K562 (cell line): Measurements from ENCODE around the gene DUSP16. TPM values are rescaled to one million over a fixed set of nuclear protein-coding genes. Genes with fewer than 3 reads are reported as not detected.

Experiments
- ATAC-seq: fragments of 200-7000 bp; cut with Tn5 transposase; 3 replicates; pipeline ENCODE4 v1.9.1; 2020; ENCODE audit warnings: moderate library complexity
- BruUV-seq: library from RNA; stranded (reverse); fragments of 400-500 nt; replicated peaks from 2 replicates; lab custom pipeline; 2021; lab: Mats Ljungman, UMichigan
- CTCF ChIA-PET: fragments of 300-600 bp; formaldehyde crosslinking; extraction: SDS; loops from one replicate; lab custom pipeline; 2021; ENCODE audit warnings: low intra/inter-chr PET ratio; lab: Yijun Ruan, JAX
- POLR2A ChIA-PET: fragments of 300-600, 350-650 bp; sonication (Branson Sonifier 250); formaldehyde crosslinking; extraction: SDS; loops from one replicate; lab custom pipeline; 2021; ENCODE audit warnings: antibody characterized with exemption, inconsistent platforms; lab: Yijun Ruan, JAX
- DNase-seq, 4 experiments: peaks; one replicate each; pipeline versions ENCODE4 v3.0.0 to v3.0.0-alpha.2; 2011 to 2018; ENCODE audit warnings: low spot score in 3 of 4, mixed read lengths in 3 of 4; ENCODE audit errors: extremely low read depth in 1 of 4
- FAIRE-seq: peaks from 2 replicates; lab custom pipeline; 2011; peaks lifted over from hg19 to GRCh38; lab: Jason Lieb, UNC
- H2AFZ ChIP-seq: 2 replicates; pipeline ENCODE4 v1.6.0; 2011; ENCODE audit warnings: low read depth, low read length, control low read depth, inconsistent platforms
- H3K27ac ChIP-seq: fragments of 200-600 bp; 3 replicates; pipeline ENCODE4 v1.8.0; 2011; ENCODE audit warnings: low read depth, mild to moderate bottlenecking, control low read depth, inconsistent platforms, low read length, moderate library complexity, mixed read lengths; ENCODE audit errors: extremely low read depth
- H3K27me3 ChIP-seq, 2 experiments: fragments of 300-600 bp in 1 of 2; 2 replicates in 1 of 2; 3 replicates in 1 of 2; pipeline versions ENCODE4 v1.6.0 to v1.8.0; 2011; ENCODE audit warnings: inconsistent platforms in 2 of 2, low read length in 2 of 2, mild to moderate bottlenecking in 1 of 2, mixed read lengths in 1 of 2, moderate library complexity in 1 of 2; ENCODE audit not compliant: control insufficient read depth in 2 of 2, insufficient read depth in 2 of 2
- H3K36me3 ChIP-seq: fragments of 300-600 bp; 3 replicates; pipeline ENCODE4 v1.8.0; 2011; ENCODE audit warnings: mild to moderate bottlenecking, low read length, inconsistent platforms; ENCODE audit not compliant: control insufficient read depth, insufficient read depth
- H3K4me1 ChIP-seq, 2 experiments: fragments of 200-600 bp in 1 of 2; replicated peaks in 1 of 2; 2 replicates in 1 of 2; 3 replicates in 1 of 2; pipeline versions ENCODE4 v1.5.1 to v1.8.0; 2011; ENCODE audit warnings: inconsistent platforms in 2 of 2, low read length in 2 of 2, mild to moderate bottlenecking in 1 of 2, mixed read lengths in 1 of 2, moderate library complexity in 1 of 2; ENCODE audit not compliant: control insufficient read depth in 2 of 2, insufficient read depth in 2 of 2
- H3K4me2 ChIP-seq: 2 replicates; pipeline ENCODE4 v1.6.1; 2011; ENCODE audit warnings: low read length, control low read depth, inconsistent platforms, mixed read lengths; ENCODE audit not compliant: insufficient read depth
- H3K4me3 ChIP-seq: fragments of 200-600 bp; sonication (generic), shearing (Covaris generic); 2 replicates; pipeline ENCODE4 v1.5.1; 2016; ENCODE audit warnings: control low read depth, inconsistent platforms
- H3K79me2 ChIP-seq: fragments of 200-600 bp; 3 replicates; pipeline ENCODE4 v1.8.0; 2011; ENCODE audit warnings: low read length, inconsistent platforms; ENCODE audit not compliant: control insufficient read depth, insufficient read depth
- H3K9ac ChIP-seq, 2 experiments: 2 replicates each; pipeline versions ENCODE4 v1.6.0 to v1.6.1; 2011; ENCODE audit warnings: low read depth in 2 of 2, low read length in 2 of 2, control low read depth in 1 of 2, inconsistent platforms in 1 of 2, mild to moderate bottlenecking in 1 of 2, mixed read lengths in 1 of 2; ENCODE audit not compliant: insufficient read depth in 1 of 2
- H3K9me1 ChIP-seq: one replicate; pipeline ENCODE4 v1.6.0; 2011; ENCODE audit warnings: inconsistent platforms, mild to moderate bottlenecking, low read length, moderate library complexity; ENCODE audit not compliant: control insufficient read depth, insufficient read depth
- H3K9me3 ChIP-seq: replicated peaks from 2 replicates; pipeline ENCODE4 v1.5.1; 2011; ENCODE audit warnings: low read depth, low read length, inconsistent platforms; ENCODE audit not compliant: control insufficient read depth, insufficient read depth
- H4K20me1 ChIP-seq: replicated peaks from 2 replicates; pipeline ENCODE4 v1.6.1; 2011; ENCODE audit warnings: low read length, inconsistent platforms, mixed read lengths; ENCODE audit not compliant: control insufficient read depth, insufficient read depth
- AFF4 ChIP-seq: sonication (generic); formaldehyde crosslinking; IDR thresholded peaks from 2 replicates; pipeline ENCODE4 v1.8.0; 2023; ENCODE audit warnings: mild to moderate bottlenecking, missing genetic modification reagents
- C11orf30 ChIP-seq: fragments of 450-650 bp; IDR thresholded peaks from 2 replicates; pipeline ENCODE4 v1.6.1; 2016; ENCODE audit warnings: low read depth, mild to moderate bottlenecking
- FOXA1 ChIP-seq: fragments of 450-650 bp; IDR thresholded peaks from 2 replicates; pipeline ENCODE4 v1.6.1; 2016; ENCODE audit warnings: mild to moderate bottlenecking, borderline replicate concordance
- NR0B1 ChIP-seq: fragments of 450-650 bp; IDR thresholded peaks from one replicate; pipeline ENCODE4 v1.6.1; 2018; ENCODE audit warnings: mild to moderate bottlenecking, moderate library complexity; ENCODE audit not compliant: partially characterized antibody
- NR1H2 ChIP-seq: sonication (generic); formaldehyde crosslinking; IDR thresholded peaks from 2 replicates; pipeline ENCODE4 v1.4.0; 2020; ENCODE audit warnings: mild to moderate bottlenecking, missing genetic modification reagents
- SMARCA4 ChIP-seq: fragments of 450-650 bp; IDR thresholded peaks from 2 replicates; pipeline ENCODE4 v1.6.1; 2016
- SMARCE1 ChIP-seq: fragments of 450-650 bp; IDR thresholded peaks from 2 replicates; pipeline ENCODE4 v1.7.1; 2016; ENCODE audit warnings: mild to moderate bottlenecking
- ZFP30 ChIP-seq: fragments of 250-450 bp; sonication (Bioruptor Pico); IDR thresholded peaks from 2 replicates; pipeline ENCODE4 v1.8.0; 2022; ENCODE audit warnings: moderate library complexity, mild to moderate bottlenecking, inconsistent platforms, borderline replicate concordance
- WGBS: fragments of 100-300 bp; shearing (Covaris generic); methylation state at CpG from one replicate; pipeline ENCODE4 v1.1.6; 2016; ENCODE audit warnings: low coverage, mixed read lengths; ENCODE audit not compliant: insufficient coverage; ENCODE audit errors: missing lambda C conversion rate; 5-methylcytosine and 5-hydroxymethylcytosine counted together
- in situ Hi-C: fragments of 300-500 bp; cut with MboI; formaldehyde crosslinking; loops from 4 replicates; pipeline ENCODE4 v1.15.0; 2018; ENCODE audit warnings: inconsistent platforms, mixed read lengths
- intact Hi-C: fragments of 100-400 bp; cut with micrococcal nuclease; formaldehyde crosslinking; loops from 2 replicates; pipeline ENCODE4 v1.14.2; 2022
- polyA plus RNA-seq, 8 experiments: library from polyadenylated mRNA; depleted of rRNA in 4 of 8; stranded (reverse) in 5 of 8; unstranded in 3 of 8; fragments of >200 nt; fragmentation: Nextera tagmentation in 2 of 8; fragmentation: Illumina TruSeq in 1 of 8; extraction: Ambion mirVana in 2 of 8; extraction: Trizol in 1 of 8; gene quantifications; 2 replicates each; pipeline versions ENCODE4 v1.2.1 to v1.2.3, GENCODE V29; 2011 to 2014; ENCODE audit warnings: inconsistent platforms in 1 of 8, missing spikeins in 1 of 8
- total RNA-seq, 7 experiments: library from RNA; depleted of rRNA in 6 of 7; stranded (reverse); fragments of >200 nt in 6 of 7; fragmentation: Illumina TruSeq in 2 of 7; extraction: Trizol in 2 of 7; gene quantifications; 2 replicates each; pipeline versions ENCODE4 v1.2.1 to v1.2.3, GENCODE V29; 2011 to 2021; ENCODE audit warnings: low replicate concordance in 1 of 7

The DUSP16 gene
- total and polyA plus RNA-seq, 9 of the 15 experiments (the other 6 are each of a cell fraction or from before 2014, with no cell fraction given) = 0.70 to 12.3 (median 5.7) TPM

DNA sequence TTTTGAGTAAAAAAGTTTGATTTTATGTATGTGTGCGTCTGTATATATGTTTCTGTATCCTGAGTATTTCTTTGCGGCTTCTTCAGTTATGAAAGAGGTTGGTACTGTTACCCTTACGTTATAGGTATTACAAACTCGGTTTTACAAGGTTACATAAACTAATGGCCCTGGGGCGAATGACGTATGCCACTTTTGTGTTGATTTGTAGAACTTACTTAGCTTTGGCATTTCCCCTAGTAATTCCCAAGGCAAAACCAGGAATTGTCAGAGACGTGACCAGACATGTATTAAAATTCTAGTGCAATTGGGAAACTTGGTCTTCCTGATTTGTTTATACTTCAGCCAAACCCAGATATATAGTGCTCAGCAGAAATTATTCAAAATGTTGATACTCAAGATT lies 93.3 kb downstream of the DUSP16 start:
- intact Hi-C loops = no loop called here
- ATAC-seq = no peak
- H3K4me1 ChIP-seq = peaks cover 2 to 10% of the 10 kb centered on the region in 2 experiments; a peak in 4 of 5 replicates

DNA sequence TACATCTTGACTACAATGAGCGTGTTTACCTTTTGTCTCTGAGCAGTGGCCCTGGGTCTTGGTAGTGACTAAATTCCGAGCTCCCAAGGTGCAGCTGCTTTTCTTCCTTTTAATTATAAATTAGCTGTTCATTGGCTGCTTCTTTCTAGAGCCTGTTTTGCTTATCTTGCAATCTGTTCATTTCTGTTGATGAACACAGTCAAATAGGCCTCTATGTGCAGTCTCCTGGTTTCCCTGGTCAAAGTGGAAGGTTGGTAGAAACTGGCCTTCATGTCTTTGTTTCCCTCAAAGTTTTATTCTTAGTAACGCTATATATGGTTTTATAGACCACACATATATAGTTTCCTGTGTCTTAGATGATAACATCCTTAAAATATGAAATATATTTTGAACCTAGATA lies 94.1 kb downstream of the DUSP16 start:
- Histone ChIP-seq H3K79me2 (no peaks in the 10 kb centered on the region), H4K20me1 (0 out of 2 replicates have a peak, but pooled peaks cover 7% of the 10 kb centered on the region), H3K9me3 (no peaks in the 10 kb centered on the region), H3K9ac (no peak overlapping the region), H3K4me1 (peaks cover 0 to 8% of the 10 kb centered on the region in 2 experiments; a peak in 3 of 5 replicates), H2AFZ (no peak overlapping the region), H3K27ac (no peak overlapping the region), H3K36me3 (peaks cover 4% of the 10 kb centered on the region; the same call in 1 of the 3 replicates)
- FAIRE-seq = no peak
- intact Hi-C loops (no loop called here), in situ Hi-C loops (no loop called here)
- BruUV-seq = no TSS peak
- POLR2A ChIA-PET = no interaction called here
- 82% methylated on average over 3 of the region's 3 CpGs for WGBS
- CTCF ChIA-PET = no interaction called here
- TF ChIP-seq ZFP30 (CRISPR knock-in tag) = no peak
- no peak for TF ChIP-seq AFF4
- TF ChIP-seq SMARCA4 = no peak
- TF ChIP-seq SMARCE1 = no peak
- no peak for TF ChIP-seq NR1H2
- no peak for TF ChIP-seq NR0B1
- no peak for TF ChIP-seq FOXA1
- TF ChIP-seq, all 486 proteins: peak for 0
- H3K9me1 ChIP-seq = no peaks in the 10 kb centered on the region
- H3K4me3 ChIP-seq = no peak overlapping the region
- no peaks in the 10 kb centered on the region for H3K27me3 ChIP-seq
- H3K4me2 ChIP-seq = no peak overlapping the region
- DNase-seq (no peak), ATAC-seq (no peak)

More for the DNA sequence above, 93.3 kb downstream of the DUSP16 start:
- no peaks in the 10 kb centered on the region for H3K79me2 ChIP-seq
- ChIA-PET CTCF (no interaction called here), POLR2A (no interaction called here)
- BruUV-seq = no TSS peak
- no peak for TF ChIP-seq C11orf30
- no peak overlapping the region for H3K9ac ChIP-seq
- H3K4me2 ChIP-seq = no peak overlapping the region
- no peak overlapping the region for H2AFZ ChIP-seq
- no peaks in the 10 kb centered on the region for H3K27me3 ChIP-seq
- H3K27ac ChIP-seq = no peak overlapping the region
- DNase-seq = no peak
- H3K9me3 ChIP-seq = no peaks in the 10 kb centered on the region
- H4K20me1 ChIP-seq = 0 out of 2 replicates have a peak, but pooled peaks cover 7% of the 10 kb centered on the region
- no peak overlapping the region for H3K4me3 ChIP-seq
- H3K36me3 ChIP-seq = peaks cover 4% of the 10 kb centered on the region; the same call in 1 of the 3 replicates
- in situ Hi-C loops = no loop called here
- no peak for FAIRE-seq
- H3K9me1 ChIP-seq = no peaks in the 10 kb centered on the region
- WGBS = 76% methylated on average over 5 of the region's 7 CpGs
